ACHN (cell line): ENCODE data around the gene UBE3A.
"Not testable (repeated sequence)": the region's sequence is repeated elsewhere in the genome, so short reads cannot be mapped to it uniquely, and the experiment has no call there.

Experiments used
- DNase-seq: peaks from one replicate; pipeline ENCODE4 v3.0.0-alpha.2; 2015
- in situ Hi-C: cut with HindIII; loops from 2 replicates; pipeline ENCODE4 v1.10.0; 2017; ENCODE audit warnings: low sequenced_read_pairs, low pct_ligation_motif_present, low pct_unique_long_range_greater_than_20kb

Gene UBE3A

GRCh38 chr15:25409731-25410130, 29.1 kb downstream of the UBE3A start:
- DNase-seq, in situ Hi-C loops: not testable (repeated sequence)

DNA sequence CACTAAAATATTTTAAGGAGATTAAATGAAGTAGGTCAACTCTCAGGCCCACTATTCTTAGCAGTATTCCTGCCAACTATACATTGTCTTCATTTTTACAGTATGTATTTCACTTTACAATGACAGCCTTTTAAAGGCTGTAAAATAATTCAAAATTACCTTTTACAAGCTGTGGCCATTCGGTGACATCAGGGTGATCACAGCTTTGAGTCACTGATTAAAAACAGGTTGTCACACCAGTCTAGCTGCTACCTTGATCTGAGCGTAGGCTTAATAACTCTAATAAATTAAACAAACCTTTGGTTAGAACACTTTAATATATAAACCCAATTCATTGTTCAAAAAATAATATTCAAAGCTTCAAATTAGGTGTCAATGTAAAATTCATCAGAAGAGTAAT, 29.9 kb downstream of the UBE3A start:
- no peak for DNase-seq
- in situ Hi-C loops = no loop called here

DNA sequence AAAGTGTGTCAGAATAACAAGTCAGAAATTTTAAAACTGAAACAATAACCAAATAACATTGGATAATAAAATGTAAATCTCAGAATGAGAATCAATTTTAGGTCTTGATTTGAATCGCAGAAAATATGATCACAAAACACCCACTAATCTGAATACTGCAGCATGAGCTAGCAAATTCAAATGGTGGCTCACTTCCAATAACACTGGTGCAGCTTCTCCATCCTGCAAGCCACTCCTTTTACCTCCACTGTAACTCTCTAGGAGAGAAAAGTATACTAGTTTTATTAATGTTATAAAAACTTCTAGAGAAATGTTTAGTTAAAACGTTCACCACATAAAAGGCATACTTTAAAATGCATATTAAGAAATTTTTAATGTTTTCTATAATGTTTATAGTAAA, 30.4 kb downstream of the UBE3A start:
- in situ Hi-C loops = no loop called here

GRCh38 chr15:25407950-25408349, 30.9 kb downstream of the UBE3A start:
- in situ Hi-C loops = no loop called here
- DNase-seq = no peak

More for the DNA sequence above, 30.4 kb downstream of the UBE3A start:
- no peak for DNase-seq

DNA sequence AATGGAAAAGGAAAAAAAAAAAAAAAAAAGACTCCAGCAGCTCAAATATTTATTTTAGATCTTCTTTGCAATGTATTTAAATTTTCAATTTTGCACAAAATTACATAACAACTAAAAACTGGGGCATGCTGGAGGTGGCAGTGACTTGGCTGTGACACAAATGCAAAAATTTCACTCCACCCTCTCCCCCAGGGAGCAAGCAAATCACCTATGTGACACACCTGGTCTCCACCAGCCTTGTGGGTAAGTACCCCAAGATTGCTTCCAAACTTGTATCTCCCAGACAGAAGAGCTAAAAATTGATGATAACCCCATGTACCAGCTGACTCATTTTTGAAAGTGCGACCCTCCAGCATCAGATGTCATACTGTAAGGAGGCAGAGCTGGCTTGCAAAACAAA, 32.0 kb downstream of the UBE3A start:
- no peak for DNase-seq
- in situ Hi-C loops = no loop called here

- no peak for DNase-seq
Observed at GRCh38 chr15:25406261-25406660, 32.6 kb downstream of the UBE3A start.

GRCh38 chr15:25403771-25404170, 35.1 kb downstream of the UBE3A start:
- DNase-seq = no peak
- in situ Hi-C loops = no loop called here

More at GRCh38 chr15:25406261-25406660, 32.6 kb downstream of the UBE3A start:
- in situ Hi-C loops = no loop called here

GRCh38 chr15:25402342-25402741, 36.5 kb downstream of the UBE3A start:
- in situ Hi-C loops = no loop called here
- DNase-seq = no peak

GRCh38 chr15:25401501-25401900, 37.3 kb downstream of the UBE3A start:
- in situ Hi-C loops = no loop called here
- DNase-seq = no peak

DNA sequence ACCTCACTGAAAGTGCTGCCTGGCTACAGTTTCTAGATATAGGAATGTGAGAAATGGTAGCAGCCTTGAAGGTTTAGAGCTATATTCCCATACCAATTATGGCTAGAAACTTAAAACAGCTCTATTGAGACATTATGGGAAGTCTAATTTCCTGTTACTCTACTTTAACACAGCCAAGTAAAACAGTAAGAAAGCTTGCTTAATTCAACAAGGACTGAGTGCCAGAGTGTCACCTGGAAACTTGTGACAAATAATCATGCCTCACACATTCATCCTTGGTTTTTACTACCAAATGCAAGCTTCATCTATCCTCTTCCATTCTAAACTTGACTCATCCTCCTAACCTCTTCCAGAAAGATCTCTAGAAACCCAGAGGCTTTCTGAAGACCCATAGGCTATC, 41.7 kb downstream of the UBE3A start:
- in situ Hi-C loops = no loop called here
- no peak for DNase-seq

GRCh38 chr15:25394898-25395297, 43.9 kb downstream of the UBE3A start:
- no peak for DNase-seq
- in situ Hi-C loops = no loop called here

DNA sequence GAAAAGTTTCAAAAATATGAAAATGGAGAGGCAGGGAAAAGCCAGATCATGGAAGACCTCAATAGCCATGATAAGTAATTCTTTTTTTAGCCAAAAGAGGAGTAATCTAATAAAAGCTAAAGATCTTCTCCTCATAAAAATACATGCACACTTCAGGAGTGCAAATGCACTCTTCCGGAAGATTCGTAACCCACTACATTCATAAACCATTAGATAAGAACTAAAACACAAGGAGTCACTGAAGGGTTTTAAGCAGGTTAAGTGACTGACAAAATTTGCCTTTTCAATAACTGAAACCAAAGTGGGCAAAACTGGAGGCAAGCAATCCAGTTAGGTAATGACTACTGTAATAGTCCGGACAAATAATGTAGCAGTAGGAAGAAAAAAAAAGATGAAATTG, 46.0 kb downstream of the UBE3A start:
- in situ Hi-C loops = no loop called here
- peak; percentile 38 for DNase-seq

GRCh38 chr15:25391971-25392721, 46.7 kb downstream of the UBE3A start:
- peak; percentile 57 for DNase-seq
- in situ Hi-C loops = no loop called here

GRCh38 chr15:25385986-25386385, 52.8 kb downstream of the UBE3A start:
- DNase-seq = no peak
- in situ Hi-C loops = no loop called here

DNA sequence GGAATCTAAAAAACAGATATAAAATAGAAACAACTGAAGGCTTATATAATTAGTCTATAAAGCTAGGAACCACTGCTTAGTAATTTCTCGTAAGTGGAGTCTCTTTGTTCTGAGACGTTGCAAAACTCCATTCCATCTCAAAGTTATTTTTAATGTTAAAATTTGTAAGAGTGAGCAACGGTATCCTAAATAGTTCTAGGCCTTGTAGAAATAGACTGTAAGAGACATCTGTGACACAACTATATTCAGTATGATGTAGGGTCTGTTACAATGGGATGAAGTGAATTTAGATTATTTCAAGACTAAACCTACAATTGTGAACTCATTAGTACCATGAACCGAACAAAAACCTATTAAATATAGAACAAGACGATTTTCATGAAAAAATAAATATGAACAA, 57.2 kb downstream of the UBE3A start:
- in situ Hi-C loops = no loop called here
- DNase-seq = no peak

GRCh38 chr15:25378501-25378901, 60.3 kb downstream of the UBE3A start:
- in situ Hi-C loops = no loop called here
- no peak for DNase-seq

GRCh38 chr15:25375557-25375956, 63.3 kb downstream of the UBE3A start:
- DNase-seq = no peak
- in situ Hi-C loops = no loop called here

GRCh38 chr15:25374143-25374542, 64.7 kb downstream of the UBE3A start:
- in situ Hi-C loops = no loop called here

DNA sequence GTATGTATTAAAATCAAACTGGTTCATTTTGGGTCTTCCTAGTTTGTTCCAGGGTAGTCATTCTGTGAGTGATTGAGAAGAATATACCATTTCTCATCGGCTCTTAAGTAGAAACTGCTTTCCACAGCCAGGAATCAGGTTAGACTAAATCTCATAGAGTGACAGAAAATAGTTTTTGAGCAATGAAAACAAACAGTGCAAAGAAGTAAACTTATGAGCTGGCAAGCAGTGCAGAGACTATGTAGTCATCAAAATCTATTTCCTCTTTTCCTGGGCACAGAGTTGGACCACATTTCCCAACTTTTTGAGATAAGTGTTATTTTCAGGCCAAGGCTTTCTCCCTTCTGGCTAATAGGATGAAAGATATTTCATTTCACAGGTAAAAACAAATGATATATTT, 66.5 kb downstream of the UBE3A start:
- no peak for DNase-seq
- in situ Hi-C loops = no loop called here

More at GRCh38 chr15:25374143-25374542, 64.7 kb downstream of the UBE3A start:
- DNase-seq = no peak

- in situ Hi-C loops = no loop called here
- peak; percentile 4 for DNase-seq
Observed at GRCh38 chr15:25368850-25369249, 70.0 kb downstream of the UBE3A start.

GRCh38 chr15:25366058-25366457, 72.8 kb downstream of the UBE3A start:
- no peak for DNase-seq
- in situ Hi-C loops = no loop called here
